DND-41 (cell line): Measurements from ENCODE around the gene HMOX1.
A peak's percentile ranks its signal among the peaks of the same experiment; 100 is the strongest.

ENCODE experiments used
- ATAC-seq: fragments of 200-7000 bp; cut with Tn5 transposase; 3 replicates; pipeline ENCODE4 v1.9.1; 2021; ENCODE audit warnings: low read depth; ENCODE audit not compliant: insufficient read depth
- DNase-seq: peaks from one replicate; pipeline ENCODE4 v3.0.0-alpha.2; 2020
- H2AFZ ChIP-seq: 2 replicates; pipeline ENCODE4 v1.6.0; 2012; ENCODE audit warnings: low read depth, low read length
- H3K27ac ChIP-seq: 2 replicates; pipeline ENCODE4 v1.5.1; 2012; ENCODE audit warnings: low read length, inconsistent platforms
- H3K27me3 ChIP-seq: fragments of 200-600 bp; sonication (generic); 2 replicates; pipeline ENCODE4 v1.6.0; 2012; ENCODE audit warnings: low read length, mild to moderate bottlenecking, inconsistent platforms; ENCODE audit not compliant: insufficient read depth, poor library complexity
- H3K36me3 ChIP-seq: 2 replicates; pipeline ENCODE4 v1.5.1; 2012; ENCODE audit warnings: low read length, inconsistent platforms; ENCODE audit not compliant: insufficient read depth
- H3K4me1 ChIP-seq: 2 replicates; pipeline ENCODE4 v1.5.1; 2012; ENCODE audit warnings: mild to moderate bottlenecking, low read length; ENCODE audit not compliant: insufficient read depth
- H3K4me2 ChIP-seq: 2 replicates; pipeline ENCODE4 v1.6.0; 2012; ENCODE audit warnings: mild to moderate bottlenecking, moderate library complexity, low read length, inconsistent platforms; ENCODE audit not compliant: insufficient read depth
- H3K4me3 ChIP-seq, 2 experiments: fragments of 200-600 bp in 1 of 2; shearing (Covaris generic) in 1 of 2; 2 replicates each; pipeline ENCODE4 v1.5.1; 2012 to 2016; ENCODE audit warnings: inconsistent platforms in 2 of 2, low read length in 2 of 2, mild to moderate bottlenecking in 2 of 2, low read depth in 1 of 2, moderate library complexity in 1 of 2
- H3K79me2 ChIP-seq: 2 replicates; pipeline ENCODE4 v1.6.0; 2012; ENCODE audit warnings: low read length, inconsistent platforms; ENCODE audit not compliant: insufficient read depth
- H3K9ac ChIP-seq: 2 replicates; pipeline ENCODE4 v1.6.0; 2012; ENCODE audit warnings: low read depth, mild to moderate bottlenecking, inconsistent platforms, low read length, moderate library complexity
- H3K9me3 ChIP-seq: 2 replicates; pipeline ENCODE4 v1.5.1; 2012; ENCODE audit warnings: low read length, moderate library complexity, mild to moderate bottlenecking, inconsistent platforms; ENCODE audit not compliant: insufficient read depth, severe bottlenecking
- H4K20me1 ChIP-seq: 2 replicates; pipeline ENCODE4 v1.6.0; 2012; ENCODE audit warnings: low read length; ENCODE audit not compliant: insufficient read depth
- CTCF ChIP-seq: IDR thresholded peaks from 2 replicates; pipeline ENCODE4 v1.5.1; 2012; ENCODE audit warnings: borderline replicate concordance, low read length, moderate library complexity, mild to moderate bottlenecking; ENCODE audit not compliant: poor library complexity, severe bottlenecking; ENCODE audit errors: extremely low read depth
- EZH2 ChIP-seq: IDR thresholded peaks from 3 replicates; pipeline ENCODE4 v1.6.1; 2012; ENCODE audit warnings: borderline replicate concordance, low read depth, mild to moderate bottlenecking, moderate library complexity, low read length, inconsistent platforms; ENCODE audit not compliant: severe bottlenecking

The HMOX1 gene

GRCh38 chr22:35397095-35397904, 16.4 kb downstream of the HMOX1 start:
- Histone ChIP-seq H3K4me2 (no peak overlapping the region), H3K79me2 (peaks cover 30% of the 10 kb centered on the region)

GRCh38 chr22:35398591-35398973, 17.7 kb downstream of the HMOX1 start:
- peaks cover 15% of the 10 kb centered on the region for H4K20me1 ChIP-seq
- peak overlapping the region; percentile 75 for H3K4me2 ChIP-seq
- H3K4me3 ChIP-seq: peak overlapping the region in 1 of 2 experiments; percentile 85; a peak in 2 of 4 replicates
- H3K9ac ChIP-seq: peak overlapping the region; percentile 96
- no peak overlapping the region; the same call in 1 of the 2 replicates for H2AFZ ChIP-seq
- no peaks in the 10 kb centered on the region for H3K27me3 ChIP-seq
- H3K36me3 ChIP-seq: peaks cover 33% of the 10 kb centered on the region
- TF ChIP-seq CTCF: no peak
- no peak for TF ChIP-seq EZH2
- H3K9me3 ChIP-seq: no peaks in the 10 kb centered on the region
- DNase-seq (no peak), ATAC-seq (no peak)
- peaks cover 39% of the 10 kb centered on the region for H3K4me1 ChIP-seq
- peak overlapping the region; percentile 97 for H3K27ac ChIP-seq
- peaks cover 43% of the 10 kb centered on the region for H3K79me2 ChIP-seq

More at GRCh38 chr22:35397095-35397904, 16.4 kb downstream of the HMOX1 start:
- no peak overlapping the region for H3K9ac ChIP-seq
- peaks cover 20% of the 10 kb centered on the region for H3K36me3 ChIP-seq
- H3K27me3 ChIP-seq: no peaks in the 10 kb centered on the region
- no peak overlapping the region for H2AFZ ChIP-seq
- H3K9me3 ChIP-seq: no peaks in the 10 kb centered on the region
- no peak overlapping the region for H3K4me3 ChIP-seq
- H3K4me1 ChIP-seq: peaks cover 27% of the 10 kb centered on the region
- no peak for DNase-seq
- no peak for TF ChIP-seq CTCF
- TF ChIP-seq EZH2: no peak
- peaks cover 5% of the 10 kb centered on the region; the same call in 1 of the 2 replicates for H4K20me1 ChIP-seq
- H3K27ac ChIP-seq: no peak overlapping the region
- ATAC-seq: no peak

GRCh38 chr22:35399114-35399677, 18.3 kb downstream of the HMOX1 start:
- peak overlapping the region; percentile 68 to 85; a peak in 3 of 4 replicates for H3K4me3 ChIP-seq
- H2AFZ ChIP-seq: peak overlapping the region; percentile 81
- TF ChIP-seq CTCF (no peak), EZH2 (no peak)
- peaks cover 39% of the 10 kb centered on the region for H3K36me3 ChIP-seq
- ATAC-seq: no peak
- no peaks in the 10 kb centered on the region for H3K9me3 ChIP-seq
- H4K20me1 ChIP-seq: peaks cover 16% of the 10 kb centered on the region
- peak overlapping the region; percentile 75 for H3K4me2 ChIP-seq
- H3K27me3 ChIP-seq: no peaks in the 10 kb centered on the region
- H3K79me2 ChIP-seq: peaks cover 49% of the 10 kb centered on the region
- H3K9ac ChIP-seq: peak overlapping the region; percentile 96
- peak; percentile 43 for DNase-seq
- H3K27ac ChIP-seq: peak overlapping the region; percentile 97
- H3K4me1 ChIP-seq: peaks cover 39% of the 10 kb centered on the region
